ENCODE measurements around the gene DUSP14.

DUSP14 gene

GRCh38 chr17:37557482-37557881 lies 67.8 kb downstream of the DUSP14 start:
- DNase-seq (ENCODE audit: low read depth) = no peak
- no peak overlapping the region for H3K4me3 ChIP-seq (ENCODE audit: low read length)
- no peak for TF ChIP-seq CTCF (IDR thresholded peaks at IDR 0.05; ENCODE audit: insufficient read depth, low read depth, low read length, missing control alignments)

GRCh38 chr17:37558299-37558698 lies 68.6 kb downstream of the DUSP14 start:
- no peak for TF ChIP-seq CTCF (IDR thresholded peaks at IDR 0.05; ENCODE audit: insufficient read depth, low read depth, low read length, missing control alignments)
- no peak for DNase-seq (ENCODE audit: low read depth)
- no peak overlapping the region for H3K4me3 ChIP-seq (ENCODE audit: low read length)

- DNase-seq (ENCODE audit: low read depth) = no peak
- no peak for TF ChIP-seq CTCF (IDR thresholded peaks at IDR 0.05; ENCODE audit: insufficient read depth, low read depth, low read length, missing control alignments)
- no peak overlapping the region for H3K4me3 ChIP-seq (ENCODE audit: low read length)
Observed at GRCh38 chr17:37562016-37562745, 72.5 kb downstream of the DUSP14 start.

Data from epithelial cell of esophagus (primary cell).